Endodermal cell (in vitro differentiated cells): ENCODE measurements around the gene ZCCHC9. TPM values are rescaled to one million over a fixed set of nuclear protein-coding genes. Genes with fewer than 3 reads are reported as not detected.
"Not testable (repeated sequence)": the region's sequence is repeated elsewhere in the genome, so short reads cannot be mapped to it uniquely, and the experiment has no call there.

ENCODE experiments used
- DNase-seq: peaks from one replicate; pipeline ENCODE4 v3.0.0-alpha.2; 2017
- H3K27ac ChIP-seq: 2 replicates; pipeline ENCODE4 v1.5.1; 2013; ENCODE audit warnings: mild to moderate bottlenecking, low read depth, low read length, moderate library complexity
- H3K27me3 ChIP-seq: 2 replicates; pipeline ENCODE4 v1.6.1; 2013; ENCODE audit warnings: mild to moderate bottlenecking, low read length, moderate library complexity; ENCODE audit not compliant: insufficient read depth, control insufficient read depth, poor library complexity, severe bottlenecking
- H3K36me3 ChIP-seq: 2 replicates; pipeline ENCODE4 v1.7.0; 2013; ENCODE audit warnings: mild to moderate bottlenecking, low read length, moderate library complexity; ENCODE audit not compliant: control insufficient read depth, insufficient read depth
- H3K4me1 ChIP-seq: one replicate; pipeline ENCODE4 v1.7.0; 2013; ENCODE audit warnings: low read length; ENCODE audit not compliant: control insufficient read depth, insufficient read depth
- H3K4me3 ChIP-seq: 2 replicates; pipeline ENCODE4 v1.5.1; 2013; ENCODE audit warnings: mild to moderate bottlenecking, low read length, moderate library complexity
- H3K9ac ChIP-seq: 2 replicates; pipeline ENCODE4 v1.6.1; 2013; ENCODE audit warnings: mild to moderate bottlenecking, low read length, moderate library complexity; ENCODE audit not compliant: poor library complexity, severe bottlenecking; ENCODE audit errors: extremely low read depth
- H3K9me3 ChIP-seq: 2 replicates; pipeline ENCODE4 v1.6.1; 2013; ENCODE audit warnings: mild to moderate bottlenecking, low read length, moderate library complexity; ENCODE audit not compliant: control insufficient read depth
- H3K27ac Mint-ChIP-seq: 2 replicates; pipeline ENCODE4 v1.8.0; 2020; ENCODE audit warnings: mixed read lengths
- H3K27me3 Mint-ChIP-seq: 2 replicates; pipeline ENCODE4 v1.8.0; 2021; ENCODE audit warnings: mild to moderate bottlenecking, mixed read lengths; ENCODE audit not compliant: insufficient read depth
- H3K36me3 Mint-ChIP-seq: 2 replicates; pipeline ENCODE4 v1.8.0; 2020; ENCODE audit warnings: low read depth, mixed read lengths
- H3K4me1 Mint-ChIP-seq: 2 replicates; pipeline ENCODE4 v1.8.0; 2020; ENCODE audit warnings: mixed read lengths
- H3K4me3 Mint-ChIP-seq: 2 replicates; pipeline ENCODE4 v1.8.0; 2020; ENCODE audit warnings: mild to moderate bottlenecking, moderate library complexity, mixed read lengths
- H3K9me3 Mint-ChIP-seq: 2 replicates; pipeline ENCODE4 v1.8.0; 2020; ENCODE audit warnings: mild to moderate bottlenecking, mixed read lengths
- WGBS, 2 experiments: methylation state at CpG; one replicate each; pipeline versions ENCODE4 v1.1.5 to v1.1.7; 2013; ENCODE audit warnings: missing lambda C conversion rate in 2 of 2, mixed read lengths in 1 of 2; ENCODE audit not compliant: insufficient coverage in 1 of 2, insufficient read length in 1 of 2; 5-methylcytosine and 5-hydroxymethylcytosine counted together
- total RNA-seq, 2 donors: library from RNA; stranded (reverse); fragmentation: NEBNext Ultra II Directional in 1 of 2; extraction: Animal tissue kit (Norgen Biotek cat#: 25700) in 1 of 2; gene quantifications; 2 replicates in 1 of 2; 3 replicates in 1 of 2; pipeline ENCODE4 v1.2.1, GENCODE V29; 2021
- TF ChIP-seq, protein P1 (sequence below): fragments of 200-600 bp; sonication (generic); conservative IDR thresholded peaks from 2 replicates; pipeline ENCODE4 v1.5.0; 2021; ENCODE audit warnings: antibody characterized with exemption, mild to moderate bottlenecking

The ZCCHC9 gene
- total RNA-seq, 2 donors from 2014 or later = 40.1 to 40.8 TPM

DNA sequence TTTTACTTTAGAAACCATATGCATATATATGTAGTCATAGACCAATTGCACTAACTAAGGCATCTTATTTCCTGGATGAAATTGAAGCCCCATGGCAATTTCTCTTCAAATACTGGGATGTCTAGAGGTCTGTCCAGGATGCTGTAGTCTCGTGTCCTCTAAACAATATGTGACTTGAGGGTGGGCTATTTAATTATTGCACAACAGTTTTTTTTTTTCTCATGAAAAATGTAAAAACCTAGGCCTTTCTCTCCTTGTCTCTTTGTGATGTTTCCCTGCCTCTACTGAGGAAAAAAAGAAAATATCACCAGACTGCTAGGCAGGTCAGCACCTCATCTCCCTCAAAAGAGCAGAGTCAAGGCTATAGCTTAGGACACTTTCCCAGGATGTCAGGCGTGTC lies 34.6 kb downstream of the ZCCHC9 start:
- 82 to 89% methylated on average over 1 to 2 of the region's 2 CpGs for WGBS, 2 experiments
- H3K4me3 Mint-ChIP-seq = no peak overlapping the region

DNA sequence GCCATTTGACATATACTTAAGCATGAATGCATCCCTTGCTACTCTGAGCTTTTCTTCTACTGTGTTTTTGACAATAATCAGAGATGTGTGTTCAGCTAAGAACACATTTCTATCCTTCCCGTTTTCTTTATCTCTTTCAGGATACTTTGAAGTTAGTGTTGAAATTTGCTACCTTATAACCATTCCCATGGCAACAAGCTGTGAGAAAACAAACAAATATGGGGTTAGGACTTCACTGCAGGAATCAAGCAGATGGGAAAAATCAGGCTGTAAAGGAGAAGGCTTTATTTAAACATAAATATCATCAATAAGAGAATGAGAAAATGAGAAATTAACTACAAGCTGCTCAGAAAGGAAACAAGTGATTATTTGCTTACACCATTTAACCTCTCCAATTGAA lies 35.2 kb downstream of the ZCCHC9 start:
- H3K27me3 Mint-ChIP-seq = no peaks in the 10 kb centered on the region
- Histone ChIP-seq H3K36me3 (no peaks in the 10 kb centered on the region), H3K4me3 (no peak overlapping the region), H3K4me1 (no peaks in the 10 kb centered on the region), H3K27me3 (no peaks in the 10 kb centered on the region), H3K9me3 (no peaks in the 10 kb centered on the region), H3K9ac (no peak overlapping the region), H3K27ac (no peak overlapping the region)
- TF ChIP-seq, protein P1, sequence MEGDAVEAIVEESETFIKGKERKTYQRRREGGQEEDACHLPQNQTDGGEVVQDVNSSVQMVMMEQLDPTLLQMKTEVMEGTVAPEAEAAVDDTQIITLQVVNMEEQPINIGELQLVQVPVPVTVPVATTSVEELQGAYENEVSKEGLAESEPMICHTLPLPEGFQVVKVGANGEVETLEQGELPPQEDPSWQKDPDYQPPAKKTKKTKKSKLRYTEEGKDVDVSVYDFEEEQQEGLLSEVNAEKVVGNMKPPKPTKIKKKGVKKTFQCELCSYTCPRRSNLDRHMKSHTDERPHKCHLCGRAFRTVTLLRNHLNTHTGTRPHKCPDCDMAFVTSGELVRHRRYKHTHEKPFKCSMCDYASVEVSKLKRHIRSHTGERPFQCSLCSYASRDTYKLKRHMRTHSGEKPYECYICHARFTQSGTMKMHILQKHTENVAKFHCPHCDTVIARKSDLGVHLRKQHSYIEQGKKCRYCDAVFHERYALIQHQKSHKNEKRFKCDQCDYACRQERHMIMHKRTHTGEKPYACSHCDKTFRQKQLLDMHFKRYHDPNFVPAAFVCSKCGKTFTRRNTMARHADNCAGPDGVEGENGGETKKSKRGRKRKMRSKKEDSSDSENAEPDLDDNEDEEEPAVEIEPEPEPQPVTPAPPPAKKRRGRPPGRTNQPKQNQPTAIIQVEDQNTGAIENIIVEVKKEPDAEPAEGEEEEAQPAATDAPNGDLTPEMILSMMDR = no peak
- no CpG with 5 or more reads among the region's 1 CpG for whole genome bisulfite sequencing, 2 experiments
- no peaks in the 10 kb centered on the region for H3K9me3 Mint-ChIP-seq
- H3K4me1 Mint-ChIP-seq = no peaks in the 10 kb centered on the region
- H3K4me3 Mint-ChIP-seq = no peak overlapping the region
- no peaks in the 10 kb centered on the region for H3K36me3 Mint-ChIP-seq
- no peak for DNase-seq
- no peak overlapping the region for H3K27ac Mint-ChIP-seq

More for the DNA sequence above, 34.6 kb downstream of the ZCCHC9 start:
- TF ChIP-seq, protein P1 = no peak
- Mint-ChIP-seq H3K4me1 (no peaks in the 10 kb centered on the region), H3K27ac (no peak overlapping the region), H3K9me3 (no peaks in the 10 kb centered on the region), H3K27me3 (no peaks in the 10 kb centered on the region), H3K36me3 (no peaks in the 10 kb centered on the region)
- Histone ChIP-seq H3K27me3 (no peaks in the 10 kb centered on the region), H3K27ac (no peak overlapping the region), H3K36me3 (no peaks in the 10 kb centered on the region), H3K9ac (no peak overlapping the region), H3K9me3 (no peaks in the 10 kb centered on the region), H3K4me1 (no peaks in the 10 kb centered on the region), H3K4me3 (no peak overlapping the region)
- DNase-seq = no peak

DNA sequence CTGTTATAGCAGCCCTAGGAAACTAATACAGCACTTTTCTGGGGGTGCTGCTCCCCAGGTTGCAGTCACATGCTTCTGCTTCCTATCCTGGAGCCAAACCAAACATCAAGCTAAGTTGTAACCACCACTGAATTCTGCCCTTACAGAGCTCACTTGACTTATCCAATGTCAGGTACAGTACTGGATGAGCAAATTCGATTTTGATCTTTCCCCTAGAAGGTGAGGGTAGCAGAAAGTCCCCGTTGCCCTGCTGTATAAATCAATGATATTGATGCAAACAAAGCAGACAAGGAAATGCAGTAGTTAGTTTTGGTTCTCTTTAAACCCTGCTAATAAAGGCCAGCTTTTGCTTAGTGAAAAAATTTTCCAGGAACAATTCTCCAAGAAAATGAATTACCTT lies 36.4 kb downstream of the ZCCHC9 start:
- no peak for DNase-seq
- H3K4me1 ChIP-seq = no peaks in the 10 kb centered on the region
- H3K27ac ChIP-seq = no peak overlapping the region
- no peak overlapping the region for H3K9ac ChIP-seq
- H3K36me3 ChIP-seq = no peaks in the 10 kb centered on the region
- Mint-ChIP-seq H3K9me3 (no peaks in the 10 kb centered on the region), H3K4me1 (no peaks in the 10 kb centered on the region), H3K27me3 (no peaks in the 10 kb centered on the region), H3K4me3 (no peak overlapping the region), H3K36me3 (no peaks in the 10 kb centered on the region), H3K27ac (no peak overlapping the region)
- no peaks in the 10 kb centered on the region for H3K9me3 ChIP-seq
- no peak overlapping the region for H3K4me3 ChIP-seq
- TF ChIP-seq, protein P1 = no peak
- no peaks in the 10 kb centered on the region for H3K27me3 ChIP-seq
- 88 to 100% methylated on average over 2 of the region's 2 CpGs for WGBS, 2 experiments

DNA sequence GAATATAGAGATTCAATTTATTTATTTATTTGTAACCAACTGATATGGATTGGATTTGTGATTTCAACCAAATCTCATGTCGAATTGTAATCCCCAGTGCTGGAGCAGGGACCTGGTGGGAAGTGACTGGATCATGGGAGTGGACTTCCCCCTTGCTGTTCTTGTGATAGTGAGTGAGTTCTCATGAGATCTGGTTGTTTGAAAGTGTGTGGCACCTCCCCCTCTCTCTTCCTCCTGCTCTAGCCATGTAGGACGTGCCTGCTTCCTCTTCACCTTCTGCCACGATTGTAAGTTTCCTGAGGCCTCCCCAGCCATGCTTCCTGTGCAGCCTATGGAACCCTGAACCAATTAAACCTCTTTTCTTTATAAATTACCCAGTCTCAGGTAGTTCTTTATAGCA lies 36.8 kb downstream of the ZCCHC9 start:
- H3K27me3 ChIP-seq, H3K27ac ChIP-seq, H3K27me3 Mint-ChIP-seq, H3K36me3 Mint-ChIP-seq, H3K27ac Mint-ChIP-seq, H3K9ac ChIP-seq, H3K4me3 ChIP-seq, H3K9me3 Mint-ChIP-seq, H3K4me3 Mint-ChIP-seq, H3K36me3 ChIP-seq, DNase-seq, H3K4me1 Mint-ChIP-seq, H3K4me1 ChIP-seq, H3K9me3 ChIP-seq: not testable (repeated sequence)
- WGBS, 2 experiments = 79% methylated on average over 3 of the region's 3 CpGs; no CpG with 5 or more reads in 1 of the 2 experiments
